SK-N-SH (cell line): ENCODE data around the gene PPIH. TPM values are rescaled to one million over a fixed set of nuclear protein-coding genes. Genes with fewer than 3 reads are reported as not detected.
A peak's percentile ranks its signal among the peaks of the same experiment; 100 is the strongest.

Experiments used
- CTCF ChIA-PET: fragments of 300-600, 350-600 bp; formaldehyde crosslinking; extraction: SDS; loops from one replicate; lab custom pipeline; 2021; lab: Yijun Ruan, JAX
- POLR2A ChIA-PET: fragments of 350-600 bp; sonication (Branson Sonifier 250); formaldehyde crosslinking; extraction: SDS; loops from one replicate; lab custom pipeline; 2020; ENCODE audit warnings: antibody characterized with exemption, inconsistent platforms; lab: Yijun Ruan, JAX
- DNase-seq: peaks from one replicate; pipeline ENCODE4 v3.0.0; 2012
- H2AFZ ChIP-seq: fragments of 200-600 bp; sonication (generic); 2 replicates; pipeline ENCODE4 v1.8.1; 2016; ENCODE audit warnings: antibody characterized with exemption, mild to moderate bottlenecking, low read depth
- H3F3A ChIP-seq: fragments of 200-600 bp; sonication (generic); replicated peaks from 2 replicates; pipeline ENCODE3; 2016; ENCODE audit warnings: antibody characterized with exemption, mild to moderate bottlenecking; ENCODE audit not compliant: insufficient read depth
- H3K27ac ChIP-seq, 2 experiments: fragments of 200-500 bp in 1 of 2; fragments of 200-600 bp in 1 of 2; sonication (Bioruptor generic) in 1 of 2; sonication (generic), shearing (Covaris generic) in 1 of 2; 2 replicates each; pipeline versions ENCODE4 v1.5.1 to v1.6.1; 2014 to 2016; ENCODE audit warnings: low read depth in 2 of 2, inconsistent platforms in 1 of 2, low read length in 1 of 2, mild to moderate bottlenecking in 1 of 2, mixed read lengths in 1 of 2
- H3K27me3 ChIP-seq: fragments of 200-600 bp; sonication (generic), shearing (Covaris generic); 2 replicates; pipeline ENCODE4 v1.6.1; 2016; ENCODE audit warnings: mixed run types; ENCODE audit not compliant: insufficient read depth
- H3K36me3 ChIP-seq, 2 experiments: fragments of 200-500 bp in 1 of 2; fragments of 200-600 bp in 1 of 2; sonication (Bioruptor generic) in 1 of 2; sonication (generic) in 1 of 2; replicated peaks in 1 of 2; 2 replicates each; pipeline versions ENCODE3 to v1.5.1; 2014 to 2016; ENCODE audit warnings: low read length in 1 of 2, mild to moderate bottlenecking in 1 of 2; ENCODE audit not compliant: insufficient read depth in 2 of 2, control insufficient read depth in 1 of 2
- H3K4me1 ChIP-seq, 2 experiments: fragments of 200-500 bp in 1 of 2; fragments of 200-600 bp in 1 of 2; sonication (Bioruptor generic) in 1 of 2; sonication (generic), shearing (Covaris generic) in 1 of 2; 2 replicates each; pipeline versions ENCODE4 v1.5.1 to v1.6.1; 2014 to 2016; ENCODE audit warnings: low read depth in 1 of 2, low read length in 1 of 2, mixed run types in 1 of 2; ENCODE audit not compliant: insufficient read depth in 2 of 2, control insufficient read depth in 1 of 2
- H3K4me2 ChIP-seq: fragments of 200-600 bp; sonication (generic), shearing (Covaris generic); 2 replicates; pipeline ENCODE4 v1.6.1; 2017; ENCODE audit warnings: mixed run types
- H3K4me3 ChIP-seq, 2 experiments: fragments of 200-500 bp in 1 of 2; fragments of 200-600 bp in 1 of 2; sonication (Bioruptor generic) in 1 of 2; sonication (generic), shearing (Covaris generic) in 1 of 2; 2 replicates each; pipeline versions ENCODE4 v1.5.1 to v1.8.1; 2014 to 2016; ENCODE audit warnings: low read depth in 2 of 2, inconsistent platforms in 1 of 2, low read length in 1 of 2, mild to moderate bottlenecking in 1 of 2, mixed read lengths in 1 of 2, moderate library complexity in 1 of 2
- H3K79me2 ChIP-seq: fragments of 200-600 bp; sonication (generic); 2 replicates; pipeline ENCODE4 v1.8.1; 2017; ENCODE audit warnings: mild to moderate bottlenecking; ENCODE audit not compliant: insufficient read depth
- H3K9ac ChIP-seq: fragments of 200-600 bp; sonication (generic); 2 replicates; pipeline ENCODE4 v1.6.1; 2017; ENCODE audit warnings: mixed run types
- H3K9me2 ChIP-seq: fragments of 200-600 bp; sonication (generic); 2 replicates; pipeline ENCODE4 v1.6.1; 2017; ENCODE audit warnings: mixed run types
- H3K9me3 ChIP-seq: fragments of 200-600 bp; sonication (generic); 2 replicates; pipeline ENCODE4 v1.6.1; 2017; ENCODE audit warnings: mixed run types, mild to moderate bottlenecking, moderate library complexity
- H4K20me1 ChIP-seq: fragments of 200-600 bp; sonication (generic); 2 replicates; pipeline ENCODE4 v1.6.1; 2017; ENCODE audit warnings: mild to moderate bottlenecking, mixed run types; ENCODE audit not compliant: insufficient read depth
- CHD2 ChIP-seq: fragments of 150-350 bp; IDR thresholded peaks from 2 replicates; pipeline ENCODE4 v1.6.1; 2018; ENCODE audit warnings: low read length; ENCODE audit not compliant: partially characterized antibody
- EP300 ChIP-seq, 2 experiments: IDR thresholded peaks; 2 replicates each; pipeline versions ENCODE4 v1.4.0 to v1.6.1; 2012; ENCODE audit warnings: borderline replicate concordance in 1 of 2, low read depth in 1 of 2, low read length in 1 of 2
- EZH2phosphoT487 ChIP-seq: fragments of 200-600 bp; sonication (generic); IDR thresholded peaks from 2 replicates; pipeline ENCODE4 v1.6.1; 2017; ENCODE audit warnings: low read depth, mixed run types, mild to moderate bottlenecking, antibody characterized with exemption, moderate library complexity, borderline replicate concordance
- FOXJ3 ChIP-seq: sonication (generic); formaldehyde crosslinking; IDR thresholded peaks from 2 replicates; pipeline ENCODE4 v1.5.1; 2020; ENCODE audit warnings: mild to moderate bottlenecking, missing genetic modification reagents
- FOXM1 ChIP-seq: IDR thresholded peaks from 2 replicates; pipeline ENCODE4 v1.4.0; 2012; ENCODE audit warnings: low read depth, mild to moderate bottlenecking
- GABPA ChIP-seq: IDR thresholded peaks from 2 replicates; pipeline ENCODE4 v1.4.0; 2012; ENCODE audit warnings: low read depth, mild to moderate bottlenecking
- GATA2 ChIP-seq: sonication (generic); formaldehyde crosslinking; IDR thresholded peaks from 2 replicates; pipeline ENCODE4 v1.5.0; 2020; ENCODE audit warnings: mild to moderate bottlenecking, missing genetic modification reagents
- IRF3 ChIP-seq: fragments of 150-350 bp; IDR thresholded peaks from 2 replicates; pipeline ENCODE4 v1.6.1; 2016; ENCODE audit warnings: mild to moderate bottlenecking, low read depth, low read length
- JUND ChIP-seq: IDR thresholded peaks from 2 replicates; pipeline ENCODE4 v1.4.0; 2012
- MAX ChIP-seq: IDR thresholded peaks from 2 replicates; pipeline ENCODE4 v1.4.0; 2012; ENCODE audit warnings: low read depth
- MEF2A ChIP-seq: IDR thresholded peaks from 2 replicates; pipeline ENCODE4 v1.4.0; 2012; ENCODE audit warnings: low read depth, borderline replicate concordance
- NFIC ChIP-seq: IDR thresholded peaks from 2 replicates; pipeline ENCODE4 v1.4.0; 2012; ENCODE audit warnings: borderline replicate concordance
- POLR2AphosphoS5 ChIP-seq: IDR thresholded peaks from 2 replicates; pipeline ENCODE4 v1.6.1; 2012; ENCODE audit warnings: low read depth, low read length
- RAD21 ChIP-seq: IDR thresholded peaks from 2 replicates; pipeline ENCODE4 v1.6.1; 2012; ENCODE audit warnings: mild to moderate bottlenecking, low read length
- RCOR1 ChIP-seq: fragments of 150-350 bp; IDR thresholded peaks from 2 replicates; pipeline ENCODE4 v1.6.1; 2017; ENCODE audit warnings: antibody characterized with exemption, low read length
- RXRA ChIP-seq: IDR thresholded peaks from 2 replicates; pipeline ENCODE4 v1.4.0; 2012; ENCODE audit warnings: low read depth, mild to moderate bottlenecking, borderline replicate concordance
- USF1 ChIP-seq: IDR thresholded peaks from 2 replicates; pipeline ENCODE4 v1.4.0; 2012; ENCODE audit warnings: low read depth, borderline replicate concordance
- USF2 ChIP-seq: fragments of 150-350 bp; IDR thresholded peaks from 2 replicates; pipeline ENCODE4 v1.6.1; 2017; ENCODE audit warnings: antibody characterized with exemption, low read length, low read depth, borderline replicate concordance
- ZBTB33 ChIP-seq: IDR thresholded peaks from 2 replicates; pipeline ENCODE4 v1.4.0; 2012; ENCODE audit warnings: low read depth, borderline replicate concordance
- WGBS: methylation state at CpG from one replicate; pipeline ENCODE4 v1.1.6; 2017; ENCODE audit warnings: low lambda C conversion rate; 5-methylcytosine and 5-hydroxymethylcytosine counted together
- polyA plus RNA-seq, 3 experiments: library from polyadenylated mRNA; depleted of rRNA; stranded (reverse); fragments of >200 nt; gene quantifications; 2 replicates each; pipeline ENCODE4 v1.2.3, GENCODE V29; 2012

Gene PPIH
- polyA plus RNA-seq, 1 of the 3 experiments (the other 2 are of a cell fraction), result 89.1 TPM

GRCh38 chr1:42657201-42657600 is 1.0 kb upstream of the PPIH start:
- no peak overlapping the region for H3K9ac ChIP-seq
- ChIA-PET POLR2A (interaction anchor here (2.0 kb wide), 1 partner anchor 25 kb away, joined by 14 read pairs; the partner anchor contains the start of gene YBX1), CTCF (interaction anchor here (1.3 to 1.4 kb wide), 2 partner anchors 14 to 484 kb away, joined by 4 to 5 read pairs; no protein-coding TSS in a partner anchor)
- H3K27ac ChIP-seq, result peak overlapping the region in 1 of 2 experiments; percentile 74; a peak in 2 of 4 replicates
- H3K4me3 ChIP-seq, result no peak overlapping the region
- H2AFZ ChIP-seq, result peak overlapping the region; percentile 94
- DNase-seq, result peak; percentile 10
- no peaks in the 10 kb centered on the region for H3F3A ChIP-seq
- H3K4me1 ChIP-seq, result peaks cover 0 to 12% of the 10 kb centered on the region in 2 experiments; a peak in 2 of 4 replicates
- H3K79me2 ChIP-seq, result peaks cover 38% of the 10 kb centered on the region
- 91% methylated on average over 5 of the region's 5 CpGs for WGBS
- no peaks in the 10 kb centered on the region for H3K9me2 ChIP-seq
- no peaks in the 10 kb centered on the region for H3K27me3 ChIP-seq
- no peak for TF ChIP-seq JUND
- no peak for TF ChIP-seq RCOR1
- no peak for TF ChIP-seq GABPA
- no peak for TF ChIP-seq USF2
- TF ChIP-seq CHD2, result no peak
- no peak for TF ChIP-seq EP300 (IDR thresholded peaks at IDR 0.05; ENCODE audit: borderline replicate concordance in 1 of 2, low read depth in 1 of 2, low read length in 1 of 2)
- TF ChIP-seq MEF2A, result no peak
- no peak for TF ChIP-seq RAD21
- no peak for TF ChIP-seq ZBTB33
- no peak for TF ChIP-seq IRF3
- TF ChIP-seq POLR2AphosphoS5, result no peak
- no peak for TF ChIP-seq FOXM1
- no peak for TF ChIP-seq USF1
- no peak for TF ChIP-seq RXRA
- no peak for TF ChIP-seq GATA2 (CRISPR knock-in tag)
- TF ChIP-seq NFIC, result no peak
- no peak for TF ChIP-seq MAX
- TF ChIP-seq FOXJ3 (CRISPR knock-in tag), result no peak
- TF ChIP-seq EZH2phosphoT487, result no peak
- H3K9me3 ChIP-seq, result no peaks in the 10 kb centered on the region
- H3K36me3 ChIP-seq, result peaks cover 21% of the 10 kb centered on the region in 2 experiments
- H4K20me1 ChIP-seq, result no peaks in the 10 kb centered on the region
- peak overlapping the region; percentile 97; the same call in 1 of the 2 replicates for H3K4me2 ChIP-seq
